NCI-H748 (cell line): ENCODE measurements around the gene ELF2.
"Not testable (repeated sequence)": the region's sequence is repeated elsewhere in the genome, so short reads cannot be mapped to it uniquely, and the experiment has no call there.

Experiments
- DNase-seq: peaks from one replicate; lab custom pipeline; 2025; ENCODE audit not compliant: unreplicated experiment; lab: John Stamatoyannopoulos, UW

Gene ELF2

DNA sequence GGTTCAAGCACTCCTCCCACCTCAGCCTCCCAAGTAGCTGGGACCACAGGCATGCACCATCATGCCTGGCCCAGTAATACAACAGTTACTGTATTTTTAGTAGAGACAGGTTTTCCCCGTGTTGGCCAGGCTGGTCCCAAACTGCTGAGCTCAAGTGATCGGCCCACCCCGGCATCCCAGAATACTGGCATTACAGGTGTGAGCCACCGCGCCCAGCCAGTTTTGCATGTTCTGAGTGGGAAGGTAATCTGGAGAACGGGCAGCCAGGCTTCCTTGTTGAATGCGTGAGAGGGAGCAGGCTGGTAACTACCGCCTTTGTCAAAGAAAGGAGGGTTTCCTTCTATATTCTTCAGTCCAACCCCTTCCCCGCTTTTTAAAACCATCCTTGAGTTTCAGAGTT lies 152.3 kb downstream of the ELF2 start:
- DNase-seq: no peak

DNA sequence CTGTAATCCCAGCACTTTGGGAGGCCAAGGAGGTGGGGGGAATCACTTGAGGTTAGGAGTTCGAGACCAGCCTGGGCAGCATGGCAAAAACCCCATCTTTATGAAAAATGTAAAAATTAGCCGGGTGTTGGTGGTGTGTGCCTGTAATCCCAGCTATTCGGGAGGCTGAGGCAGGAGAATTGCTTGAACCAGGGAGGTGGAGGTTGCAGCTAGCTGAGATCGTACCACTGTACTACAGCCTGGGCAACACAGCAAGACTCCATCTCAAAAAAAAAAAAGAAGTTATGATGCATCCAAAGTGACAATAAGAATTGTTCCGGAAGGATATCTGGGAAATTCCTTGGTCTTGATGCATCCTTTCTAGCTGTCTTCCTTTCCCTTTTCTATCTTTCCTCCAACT lies 154.2 kb downstream of the ELF2 start:
- DNase-seq: no peak

DNA sequence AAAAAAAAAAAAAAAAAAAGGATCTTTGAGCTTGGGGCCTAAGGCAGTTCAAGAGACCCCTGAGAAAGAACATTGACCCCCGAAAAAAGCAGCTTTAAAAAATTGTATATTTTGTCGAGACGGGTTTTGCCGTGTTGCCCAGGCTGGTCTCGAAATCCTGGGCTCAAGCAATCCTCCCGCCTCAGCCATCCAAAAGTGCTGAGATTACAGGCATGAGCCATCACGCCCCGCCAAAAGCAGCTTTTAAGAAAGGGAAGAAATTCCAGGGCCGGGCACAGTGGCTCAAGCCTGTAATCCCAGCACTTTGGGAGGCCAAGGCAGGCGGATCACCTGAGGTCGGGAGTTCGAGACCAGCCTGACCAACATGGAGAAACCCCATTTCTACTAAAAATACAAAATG lies 155.9 kb downstream of the ELF2 start:
- DNase-seq: not testable (repeated sequence)

DNA sequence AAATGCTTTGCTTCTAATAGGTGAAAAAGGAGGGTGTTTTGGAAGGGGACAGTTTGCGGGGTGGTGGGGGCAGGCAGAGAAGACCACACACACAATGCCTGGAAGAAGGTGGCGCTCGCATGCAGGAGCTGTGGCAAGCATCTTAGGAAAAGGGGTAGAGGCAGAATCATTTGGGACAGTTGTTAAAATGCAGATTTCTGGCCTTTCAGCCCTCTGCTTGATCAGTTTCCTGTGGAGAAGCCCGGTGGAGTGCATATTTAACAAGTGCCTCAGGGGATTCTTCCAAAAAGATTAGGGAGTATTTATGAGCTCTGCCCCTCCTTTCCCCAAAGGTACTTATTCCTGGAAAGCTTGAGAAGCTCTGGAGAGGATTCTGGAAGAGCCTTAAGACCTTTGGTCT lies 156.6 kb downstream of the ELF2 start:
- no peak for DNase-seq

DNA sequence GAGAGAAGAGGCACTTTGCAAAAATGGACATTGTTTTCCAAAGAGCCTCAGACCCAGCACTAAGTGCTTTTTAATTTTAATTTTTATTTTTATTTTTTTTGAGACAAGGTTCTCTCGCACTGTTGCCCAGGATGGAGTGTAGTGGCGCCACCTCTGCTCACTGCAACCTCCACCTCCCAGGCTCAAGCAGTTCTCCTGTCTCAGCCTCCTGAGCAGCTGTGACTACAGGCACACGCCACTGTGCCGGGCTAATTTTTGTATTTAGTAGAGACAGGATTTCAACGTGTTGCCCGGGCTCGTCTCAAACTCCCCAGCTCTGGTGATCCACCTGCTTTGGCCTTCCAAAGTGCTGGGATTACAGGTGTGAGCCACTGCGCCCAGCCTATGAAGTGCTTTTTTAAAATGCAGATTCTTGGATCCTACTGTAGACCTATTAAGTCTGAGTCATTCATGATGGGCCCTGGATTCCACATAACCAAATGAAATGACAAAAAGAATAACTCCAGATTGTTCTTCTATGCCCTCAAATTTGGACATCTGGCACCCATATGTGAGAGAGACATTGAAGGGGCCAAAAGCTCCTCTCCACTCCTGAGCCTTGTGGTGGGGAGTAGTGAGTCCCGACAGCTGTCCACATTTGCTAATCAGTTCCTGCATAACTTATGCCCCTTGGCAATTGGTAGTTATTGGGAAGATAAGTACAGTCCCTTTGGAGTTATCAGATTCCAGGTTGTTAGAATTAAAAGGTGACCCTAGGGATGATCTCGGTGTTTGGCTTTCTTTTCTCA lies 157.9 kb downstream of the ELF2 start:
- no peak for DNase-seq

DNA sequence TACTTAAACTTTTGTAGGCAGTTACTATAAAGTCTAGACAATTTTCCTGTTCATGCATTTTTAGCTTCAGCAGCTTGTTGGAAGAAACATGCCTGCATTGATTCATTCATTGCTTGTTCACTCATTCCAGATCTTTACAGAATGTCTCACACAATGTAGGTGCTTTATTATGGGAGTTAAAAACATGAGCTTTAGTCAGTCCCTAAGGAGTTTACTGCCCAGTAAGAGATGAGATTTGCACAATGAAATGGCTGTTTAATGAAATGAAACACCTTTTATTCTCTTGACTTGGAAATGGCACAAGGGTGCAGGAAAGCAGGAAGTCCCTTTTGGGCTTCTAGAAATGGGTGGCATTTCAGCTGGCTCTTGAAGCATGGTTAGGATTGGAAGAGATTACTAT lies 158.5 kb downstream of the ELF2 start:
- DNase-seq: no peak

DNA sequence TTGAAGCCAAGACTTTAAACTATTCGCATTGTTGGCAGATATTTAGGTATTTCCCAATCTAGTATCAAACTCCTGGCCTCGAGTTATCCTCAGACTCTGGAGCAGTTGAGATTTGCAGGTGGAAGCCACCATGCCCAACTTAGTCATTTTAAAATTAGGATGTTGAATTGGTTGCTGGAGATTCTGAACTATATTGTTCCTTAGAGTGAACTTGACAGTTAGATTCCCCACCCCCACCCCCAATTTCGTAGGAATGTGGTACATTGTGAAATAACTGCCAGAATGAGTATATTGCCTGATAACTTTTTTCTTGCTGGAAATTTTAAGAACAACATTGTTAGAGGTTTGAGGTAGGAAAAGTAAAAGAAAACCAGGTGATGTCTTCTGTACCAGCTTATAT lies 159.2 kb downstream of the ELF2 start:
- no peak for DNase-seq

DNA sequence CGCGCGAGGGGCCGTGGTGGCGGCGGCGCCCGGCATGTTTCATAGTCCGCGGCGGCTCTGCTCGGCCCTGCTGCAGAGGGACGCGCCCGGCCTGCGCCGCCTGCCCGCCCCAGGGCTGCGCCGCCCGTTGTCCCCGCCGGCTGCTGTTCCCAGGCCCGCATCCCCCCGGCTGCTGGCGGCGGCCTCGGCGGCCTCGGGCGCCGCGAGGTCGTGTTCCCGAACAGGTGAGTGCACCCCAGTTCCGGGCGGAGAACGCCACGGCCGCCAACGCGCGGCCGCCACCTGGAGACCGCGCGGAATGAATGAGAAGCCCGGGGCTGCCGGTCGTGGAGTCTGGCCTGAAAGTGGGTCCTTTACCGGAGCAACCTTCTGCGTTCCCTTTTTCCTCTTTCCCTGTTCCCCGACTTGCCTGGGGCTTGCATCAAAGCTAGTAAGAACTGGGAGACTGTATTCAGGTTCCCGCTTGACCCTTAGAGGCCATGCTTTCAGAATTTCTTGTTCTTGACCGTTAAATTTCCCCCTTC lies 161.0 kb downstream of the ELF2 start:
- peak; percentile 62 for DNase-seq

DNA sequence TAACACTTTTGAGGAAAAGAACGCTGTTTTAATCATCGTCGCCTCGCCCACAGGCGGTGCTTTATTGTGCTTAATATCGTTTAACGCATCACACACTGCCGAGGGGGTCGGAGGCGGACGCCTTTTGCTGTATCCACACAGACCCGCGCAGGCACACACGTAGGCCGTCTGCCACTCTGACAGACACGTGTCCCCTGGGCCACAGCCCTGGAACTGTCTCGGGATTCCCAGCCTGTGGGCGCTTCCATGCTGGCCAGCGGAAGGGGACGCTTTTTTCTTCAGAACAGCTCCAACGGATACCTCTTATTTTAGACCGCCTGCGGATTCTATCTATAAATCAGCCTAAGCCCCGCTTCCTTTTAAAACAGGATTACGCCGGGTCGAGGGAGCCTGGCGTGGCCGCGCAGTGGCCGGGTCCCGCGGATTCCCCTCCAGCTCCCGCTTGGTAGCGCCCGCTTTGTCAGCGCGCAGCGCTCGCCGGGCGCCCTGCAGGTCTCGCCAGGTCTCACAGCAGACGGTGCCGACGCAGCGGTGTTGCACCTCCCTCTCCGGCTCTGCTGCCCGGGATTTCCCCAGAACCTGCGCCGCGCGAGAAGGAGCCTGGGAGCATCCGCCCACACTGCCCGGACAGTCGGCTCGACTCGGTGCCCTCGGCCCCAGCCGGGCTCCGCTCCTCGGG lies 161.6 kb downstream of the ELF2 start, which contains the start of gene NOCT:
TSS of gene NOCT (plus strand) at position 513 of the 679 bp plus-strand sequence. CDS start 201 bp downstream, outside the sequence.
- peak; percentile 89 for DNase-seq

DNA sequence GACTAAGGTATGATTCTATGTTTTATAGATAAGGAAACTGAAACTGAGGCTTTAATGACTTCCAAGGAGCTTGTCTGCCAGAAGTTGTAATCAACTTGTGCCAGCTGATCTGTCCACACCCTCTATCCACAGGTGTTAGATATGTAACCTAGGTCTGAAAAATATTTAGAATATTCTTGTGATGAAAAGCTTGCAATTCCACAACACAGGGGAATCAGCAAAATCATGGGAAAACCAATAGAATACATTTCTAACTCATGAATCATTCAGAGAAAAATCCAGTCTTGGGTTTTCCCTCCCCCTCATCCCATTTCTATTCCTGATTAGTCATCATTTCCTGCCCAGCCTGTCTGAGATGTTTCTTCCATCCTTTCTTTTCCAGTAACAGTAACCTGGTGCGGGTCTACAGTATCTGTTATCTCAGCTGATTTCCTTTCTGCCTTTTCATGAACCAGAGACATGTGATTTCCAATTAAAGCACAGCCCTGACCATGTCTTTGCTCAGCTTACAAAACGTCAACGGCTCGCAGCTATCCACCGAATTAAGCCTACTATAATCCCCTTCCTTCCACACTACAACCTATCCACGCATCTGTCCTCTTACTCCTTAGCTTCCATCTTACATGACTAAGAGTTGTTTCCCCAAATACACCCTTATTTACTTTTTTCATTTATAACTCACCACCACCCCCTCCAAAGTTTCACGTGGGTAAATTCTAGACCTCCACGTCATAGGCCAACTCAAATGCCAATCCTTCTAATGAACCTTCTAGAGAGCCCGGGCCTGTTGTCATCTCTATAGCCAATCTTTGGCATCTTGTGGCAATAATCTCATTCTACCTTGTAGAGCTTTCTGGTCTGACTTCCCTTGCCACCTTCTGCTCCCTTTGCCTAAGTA lies 162.4 kb downstream of the ELF2 start:
- peak; percentile 40 for DNase-seq

DNA sequence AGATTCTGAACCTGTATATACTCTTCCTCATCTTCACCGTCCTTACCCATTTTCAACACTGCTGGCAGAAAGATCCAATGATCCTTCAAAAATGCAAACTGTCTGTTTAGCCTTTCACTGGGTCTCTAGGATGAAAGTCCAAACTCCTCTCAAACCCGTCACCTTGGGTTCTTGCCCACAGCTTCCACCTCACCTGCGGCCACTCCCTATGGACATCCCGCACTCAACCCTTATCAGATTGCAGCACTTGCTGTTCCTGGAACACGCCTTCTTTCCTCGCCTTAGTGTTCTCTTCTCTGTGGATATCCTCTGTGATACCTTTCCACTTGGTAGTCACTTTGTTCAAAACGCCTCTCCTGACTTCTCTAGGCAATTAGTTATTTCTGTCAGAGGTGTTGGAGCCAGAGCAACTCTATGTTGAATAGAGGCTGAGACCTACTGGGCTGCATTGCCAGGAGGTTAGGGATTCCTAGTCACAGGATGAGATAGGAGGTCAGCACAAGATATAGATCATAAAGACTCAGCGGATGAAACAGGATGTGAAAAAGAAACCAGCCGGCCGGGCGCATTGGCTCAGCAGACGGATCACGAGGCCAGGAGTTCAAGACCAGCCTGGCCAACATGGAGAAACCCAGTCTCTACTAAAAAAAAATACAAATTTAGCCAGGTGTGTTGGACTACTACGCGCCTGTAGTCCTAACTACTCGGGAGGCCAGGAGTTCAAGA lies 165.6 kb downstream of the ELF2 start:
- no peak for DNase-seq

DNA sequence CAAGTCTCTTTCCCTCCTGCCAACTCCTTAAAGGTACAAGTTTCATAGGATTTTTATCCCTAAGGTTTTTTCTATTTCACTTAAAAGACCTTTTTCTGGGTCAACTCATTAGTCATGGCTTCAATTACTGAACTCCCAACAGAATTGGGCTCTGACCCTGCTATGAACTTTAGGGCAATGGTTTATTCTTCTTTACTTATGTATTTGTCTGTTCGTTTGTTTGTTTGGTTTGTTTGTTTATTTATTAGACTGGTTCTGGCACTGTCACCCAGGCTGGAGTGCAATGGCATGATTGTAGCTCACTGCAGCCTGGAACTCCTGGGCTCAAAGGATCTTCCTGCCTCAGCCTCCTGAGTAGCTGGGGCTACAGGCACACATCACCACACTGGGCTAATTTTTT lies 167.3 kb downstream of the ELF2 start:
- no peak for DNase-seq

DNA sequence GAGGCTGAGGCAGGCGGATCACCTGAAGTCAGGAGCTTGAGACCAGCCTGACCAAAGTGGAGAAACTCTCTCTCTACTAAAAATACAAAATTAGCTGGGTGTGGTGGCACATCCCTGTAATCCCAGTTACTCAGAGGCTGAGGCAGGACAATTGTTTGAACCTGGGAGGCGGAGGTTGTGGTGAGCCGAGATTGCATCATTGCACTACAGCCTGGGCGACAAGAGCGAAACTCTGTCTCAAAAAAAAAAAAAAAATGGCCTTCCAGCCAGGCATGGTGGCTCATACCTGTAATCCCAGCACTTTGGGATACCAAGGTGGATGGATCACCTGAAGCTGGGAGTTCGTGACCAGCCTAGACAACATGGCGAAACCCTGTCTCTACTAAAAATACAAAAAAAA lies 168.7 kb downstream of the ELF2 start:
- not testable (repeated sequence) for DNase-seq

DNA sequence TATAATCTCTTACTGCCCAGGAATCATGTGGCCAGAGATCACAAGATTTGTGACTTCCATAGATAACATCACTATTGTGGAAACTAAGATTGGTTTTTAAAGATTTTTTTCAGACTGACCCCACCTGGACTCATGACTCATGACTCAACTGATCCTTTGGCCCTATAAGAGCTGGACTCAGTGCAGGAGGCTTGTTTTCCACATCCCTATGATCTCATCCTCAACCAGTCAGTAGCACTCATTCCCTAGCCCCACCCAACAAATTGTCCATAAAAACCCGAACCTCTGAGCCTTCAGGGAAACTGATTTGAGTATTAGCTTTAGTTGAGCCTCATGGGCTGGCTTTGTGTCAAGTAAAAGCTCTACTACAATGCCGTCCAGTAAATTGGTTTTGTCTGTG lies 169.4 kb downstream of the ELF2 start:
- DNase-seq: no peak
